ENCODE measurements around the gene DEPP1. TPM values are rescaled to one million over a fixed set of nuclear protein-coding genes. Genes with fewer than 3 reads are reported as not detected.
A peak's percentile ranks its signal among the peaks of the same experiment; 100 is the strongest.

DEPP1 gene
- total RNA-seq, 1 experiment from 2014 or later, result 44.2 TPM

- no peak for DNase-seq (ENCODE audit: low spot score)
Observed at GRCh38 chr10:44968091-44968490, 10.5 kb downstream of the DEPP1 start.

- DNase-seq (ENCODE audit: low spot score), result no peak
Observed at GRCh38 chr10:44967616-44968015, 11.0 kb downstream of the DEPP1 start.

GRCh38 chr10:44966816-44967509 lies 11.6 kb downstream of the DEPP1 start:
- no peak for DNase-seq (ENCODE audit: low spot score)

- no peak for DNase-seq (ENCODE audit: low spot score)
Observed at GRCh38 chr10:44966129-44966815, 12.3 kb downstream of the DEPP1 start.

GRCh38 chr10:44965651-44966097 lies 12.9 kb downstream of the DEPP1 start:
- DNase-seq (ENCODE audit: low spot score), result no peak

GRCh38 chr10:44965104-44965503 lies 13.5 kb downstream of the DEPP1 start:
- no peak for DNase-seq (ENCODE audit: low spot score)

GRCh38 chr10:44963772-44964633 lies 14.6 kb downstream of the DEPP1 start:
- DNase-seq (ENCODE audit: low spot score), result peak; percentile 73

GRCh38 chr10:44962870-44963738 lies 15.5 kb downstream of the DEPP1 start:
- no peak for DNase-seq (ENCODE audit: low spot score)

GRCh38 chr10:44961931-44962750 lies 16.5 kb downstream of the DEPP1 start:
- DNase-seq (ENCODE audit: low spot score), result no peak

- DNase-seq (ENCODE audit: low spot score), result no peak
Observed at GRCh38 chr10:44961230-44961571, 17.4 kb downstream of the DEPP1 start.

GRCh38 chr10:44960482-44961229 lies 18.0 kb downstream of the DEPP1 start:
- DNase-seq (ENCODE audit: low spot score), result no peak

GRCh38 chr10:44960088-44960460 lies 18.5 kb downstream of the DEPP1 start:
- no peak for DNase-seq (ENCODE audit: low spot score)

- peak; percentile 74 for DNase-seq (ENCODE audit: low spot score)
Observed at GRCh38 chr10:44959247-44960087, 19.1 kb downstream of the DEPP1 start, which contains the start of gene RASSF4. TSS of gene RASSF4 (plus strand) at chr10:44959802. CDS start at chr10:44970203, 10,401 bp downstream.

GRCh38 chr10:44958898-44959246 lies 19.7 kb downstream of the DEPP1 start:
- no peak for DNase-seq (ENCODE audit: low spot score)

GRCh38 chr10:44958196-44958897 lies 20.3 kb downstream of the DEPP1 start:
- no peak for DNase-seq (ENCODE audit: low spot score)

GRCh38 chr10:44956717-44957706 lies 21.6 kb downstream of the DEPP1 start:
- no peak for DNase-seq (ENCODE audit: low spot score)

GRCh38 chr10:44956226-44956625 lies 22.4 kb downstream of the DEPP1 start:
- no peak for DNase-seq (ENCODE audit: low spot score)
